K562 (cell line): ENCODE results near the gene SLC5A5. TPM values are rescaled to one million over a fixed set of nuclear protein-coding genes. Genes with fewer than 3 reads are reported as not detected.

Experiments used
- ATAC-seq: fragments of 200-7000 bp; cut with Tn5 transposase; 3 replicates; pipeline ENCODE4 v1.9.1; 2020; ENCODE audit warnings: moderate library complexity
- BruUV-seq: library from RNA; stranded (reverse); fragments of 400-500 nt; replicated peaks from 2 replicates; lab custom pipeline; 2021; lab: Mats Ljungman, UMichigan
- CTCF ChIA-PET: fragments of 300-600 bp; formaldehyde crosslinking; extraction: SDS; loops from one replicate; lab custom pipeline; 2021; ENCODE audit warnings: low intra/inter-chr PET ratio; lab: Yijun Ruan, JAX
- POLR2A ChIA-PET: fragments of 300-600, 350-650 bp; sonication (Branson Sonifier 250); formaldehyde crosslinking; extraction: SDS; loops from one replicate; lab custom pipeline; 2021; ENCODE audit warnings: antibody characterized with exemption, inconsistent platforms; lab: Yijun Ruan, JAX
- DNase-seq, 4 experiments: peaks; one replicate each; pipeline versions ENCODE4 v3.0.0 to v3.0.0-alpha.2; 2011 to 2018; ENCODE audit warnings: low spot score in 3 of 4, mixed read lengths in 3 of 4; ENCODE audit errors: extremely low read depth in 1 of 4
- FAIRE-seq: peaks from 2 replicates; lab custom pipeline; 2011; peaks lifted over from hg19 to GRCh38; lab: Jason Lieb, UNC
- H2AFZ ChIP-seq: 2 replicates; pipeline ENCODE4 v1.6.0; 2011; ENCODE audit warnings: low read depth, low read length, control low read depth, inconsistent platforms
- H3K27ac ChIP-seq: fragments of 200-600 bp; 3 replicates; pipeline ENCODE4 v1.8.0; 2011; ENCODE audit warnings: low read depth, mild to moderate bottlenecking, control low read depth, inconsistent platforms, low read length, moderate library complexity, mixed read lengths; ENCODE audit errors: extremely low read depth
- H3K27me3 ChIP-seq, 2 experiments: fragments of 300-600 bp in 1 of 2; 2 replicates in 1 of 2; 3 replicates in 1 of 2; pipeline versions ENCODE4 v1.6.0 to v1.8.0; 2011; ENCODE audit warnings: inconsistent platforms in 2 of 2, low read length in 2 of 2, mild to moderate bottlenecking in 1 of 2, mixed read lengths in 1 of 2, moderate library complexity in 1 of 2; ENCODE audit not compliant: control insufficient read depth in 2 of 2, insufficient read depth in 2 of 2
- H3K36me3 ChIP-seq: fragments of 300-600 bp; 3 replicates; pipeline ENCODE4 v1.8.0; 2011; ENCODE audit warnings: mild to moderate bottlenecking, low read length, inconsistent platforms; ENCODE audit not compliant: control insufficient read depth, insufficient read depth
- H3K4me1 ChIP-seq, 2 experiments: fragments of 200-600 bp in 1 of 2; replicated peaks in 1 of 2; 2 replicates in 1 of 2; 3 replicates in 1 of 2; pipeline versions ENCODE4 v1.5.1 to v1.8.0; 2011; ENCODE audit warnings: inconsistent platforms in 2 of 2, low read length in 2 of 2, mild to moderate bottlenecking in 1 of 2, mixed read lengths in 1 of 2, moderate library complexity in 1 of 2; ENCODE audit not compliant: control insufficient read depth in 2 of 2, insufficient read depth in 2 of 2
- H3K4me2 ChIP-seq: 2 replicates; pipeline ENCODE4 v1.6.1; 2011; ENCODE audit warnings: low read length, control low read depth, inconsistent platforms, mixed read lengths; ENCODE audit not compliant: insufficient read depth
- H3K4me3 ChIP-seq: fragments of 200-600 bp; sonication (generic), shearing (Covaris generic); 2 replicates; pipeline ENCODE4 v1.5.1; 2016; ENCODE audit warnings: control low read depth, inconsistent platforms
- H3K79me2 ChIP-seq: fragments of 200-600 bp; 3 replicates; pipeline ENCODE4 v1.8.0; 2011; ENCODE audit warnings: low read length, inconsistent platforms; ENCODE audit not compliant: control insufficient read depth, insufficient read depth
- H3K9ac ChIP-seq, 2 experiments: 2 replicates each; pipeline versions ENCODE4 v1.6.0 to v1.6.1; 2011; ENCODE audit warnings: low read depth in 2 of 2, low read length in 2 of 2, control low read depth in 1 of 2, inconsistent platforms in 1 of 2, mild to moderate bottlenecking in 1 of 2, mixed read lengths in 1 of 2; ENCODE audit not compliant: insufficient read depth in 1 of 2
- H3K9me1 ChIP-seq: one replicate; pipeline ENCODE4 v1.6.0; 2011; ENCODE audit warnings: inconsistent platforms, mild to moderate bottlenecking, low read length, moderate library complexity; ENCODE audit not compliant: control insufficient read depth, insufficient read depth
- H3K9me3 ChIP-seq: replicated peaks from 2 replicates; pipeline ENCODE4 v1.5.1; 2011; ENCODE audit warnings: low read depth, low read length, inconsistent platforms; ENCODE audit not compliant: control insufficient read depth, insufficient read depth
- H4K20me1 ChIP-seq: replicated peaks from 2 replicates; pipeline ENCODE4 v1.6.1; 2011; ENCODE audit warnings: low read length, inconsistent platforms, mixed read lengths; ENCODE audit not compliant: control insufficient read depth, insufficient read depth
- ADNP ChIP-seq: fragments of 200-800 bp; sonication (Bioruptor generic); IDR thresholded peaks from 2 replicates; pipeline ENCODE4 v1.6.1; 2016; ENCODE audit warnings: missing genetic modification characterization, missing compliant biosample characterization
- BRF1 ChIP-seq: IDR thresholded peaks from 3 replicates; pipeline ENCODE4 v1.6.1; 2011; ENCODE audit warnings: borderline replicate concordance, mild to moderate bottlenecking; ENCODE audit not compliant: insufficient read length; ENCODE audit errors: extremely low read depth
- CGGBP1 ChIP-seq: fragments of 250-450 bp; sonication (Bioruptor Pico); IDR thresholded peaks from 2 replicates; pipeline ENCODE4 v1.9.0; 2021; ENCODE audit warnings: mild to moderate bottlenecking
- CXXC5 ChIP-seq: fragments of 250-450 bp; sonication (Bioruptor Pico); IDR thresholded peaks from 2 replicates; pipeline ENCODE4 v1.8.0; 2022; ENCODE audit warnings: inconsistent platforms, mild to moderate bottlenecking, moderate library complexity
- ETV5 ChIP-seq: sonication (generic); formaldehyde crosslinking; IDR thresholded peaks from 2 replicates; pipeline ENCODE4 v1.4.0; 2020; ENCODE audit warnings: low read depth, mild to moderate bottlenecking, missing genetic modification reagents
- GABPB2 ChIP-seq: fragments of 250-450 bp; sonication (Bioruptor Pico); conservative IDR thresholded peaks from 2 replicates; pipeline ENCODE4 v1.5.1; 2021; ENCODE audit warnings: mild to moderate bottlenecking
- GMEB1 ChIP-seq: fragments of 250-450 bp; sonication (Bioruptor Pico); IDR thresholded peaks from 2 replicates; pipeline ENCODE4 v1.4.0; 2020; ENCODE audit warnings: mild to moderate bottlenecking
- KDM1A ChIP-seq, 2 experiments: fragments of 450-650 bp; IDR thresholded peaks; 2 replicates each; pipeline ENCODE4 v1.6.1; 2016; ENCODE audit warnings: mild to moderate bottlenecking in 2 of 2
- KLF1 ChIP-seq: fragments of 450-650 bp; IDR thresholded peaks from 2 replicates; pipeline ENCODE4 v1.6.1; 2016; ENCODE audit warnings: missing genetic modification characterization, missing compliant biosample characterization
- RBM25 ChIP-seq: fragments of 200-400 bp; formaldehyde crosslinking; IDR thresholded peaks from 2 replicates; pipeline ENCODE4 v1.6.1; 2018; ENCODE audit warnings: low read length, low read depth, moderate library complexity; ENCODE audit not compliant: severe bottlenecking
- SIN3B ChIP-seq: fragments of 450-650 bp; IDR thresholded peaks from 2 replicates; pipeline ENCODE4 v1.6.1; 2017; ENCODE audit warnings: low read depth, mild to moderate bottlenecking, moderate library complexity
- SMAD3 ChIP-seq: fragments of 450-650 bp; formaldehyde crosslinking; conservative IDR thresholded peaks from 2 replicates; pipeline ENCODE4 v1.4.0; 2020; ENCODE audit warnings: mild to moderate bottlenecking
- ZBTB9 ChIP-seq: fragments of 450-650 bp; formaldehyde crosslinking; IDR thresholded peaks from 2 replicates; pipeline ENCODE4 v1.4.0; 2020; ENCODE audit warnings: mild to moderate bottlenecking, moderate library complexity
- ZHX1 ChIP-seq: fragments of 150-350 bp; conservative IDR thresholded peaks from 2 replicates; pipeline ENCODE4 v1.6.1; 2014; ENCODE audit warnings: low read length
- ZNF639 ChIP-seq, 2 experiments: fragments of 200-800 bp in 1 of 2; sonication (Bioruptor generic) in 1 of 2; sonication (generic) in 1 of 2; formaldehyde crosslinking in 1 of 2; IDR thresholded peaks in 1 of 2; conservative IDR thresholded peaks in 1 of 2; 2 replicates each; pipeline versions ENCODE4 v1.5.0 to v1.6.1; 2016 to 2020; ENCODE audit warnings: missing compliant biosample characterization in 1 of 2, missing genetic modification characterization in 1 of 2, missing genetic modification reagents in 1 of 2
- ZNF696 ChIP-seq: fragments of 250-450 bp; sonication (Bioruptor Pico); conservative IDR thresholded peaks from 2 replicates; pipeline ENCODE4 v1.4.0; 2020; ENCODE audit warnings: mild to moderate bottlenecking, moderate library complexity
- WGBS: fragments of 100-300 bp; shearing (Covaris generic); methylation state at CpG from one replicate; pipeline ENCODE4 v1.1.6; 2016; ENCODE audit warnings: low coverage, mixed read lengths; ENCODE audit not compliant: insufficient coverage; ENCODE audit errors: missing lambda C conversion rate; 5-methylcytosine and 5-hydroxymethylcytosine counted together
- in situ Hi-C: fragments of 300-500 bp; cut with MboI; formaldehyde crosslinking; loops from 4 replicates; pipeline ENCODE4 v1.15.0; 2018; ENCODE audit warnings: inconsistent platforms, mixed read lengths
- intact Hi-C: fragments of 100-400 bp; cut with micrococcal nuclease; formaldehyde crosslinking; loops from 2 replicates; pipeline ENCODE4 v1.14.2; 2022
- polyA plus RNA-seq, 8 experiments: library from polyadenylated mRNA; depleted of rRNA in 4 of 8; stranded (reverse) in 5 of 8; unstranded in 3 of 8; fragments of >200 nt; fragmentation: Nextera tagmentation in 2 of 8; fragmentation: Illumina TruSeq in 1 of 8; extraction: Ambion mirVana in 2 of 8; extraction: Trizol in 1 of 8; gene quantifications; 2 replicates each; pipeline versions ENCODE4 v1.2.1 to v1.2.3, GENCODE V29; 2011 to 2014; ENCODE audit warnings: inconsistent platforms in 1 of 8, missing spikeins in 1 of 8
- total RNA-seq, 7 experiments: library from RNA; depleted of rRNA in 6 of 7; stranded (reverse); fragments of >200 nt in 6 of 7; fragmentation: Illumina TruSeq in 2 of 7; extraction: Trizol in 2 of 7; gene quantifications; 2 replicates each; pipeline versions ENCODE4 v1.2.1 to v1.2.3, GENCODE V29; 2011 to 2021; ENCODE audit warnings: low replicate concordance in 1 of 7

The SLC5A5 gene
- total and polyA plus RNA-seq, 9 of the 15 experiments (the other 6 are each of a cell fraction or from before 2014, with no cell fraction given) = 0.10 to 0.73 (median 0.23) TPM

GRCh38 chr19:17908244-17908643, 36.5 kb downstream of the SLC5A5 start:
- intact Hi-C loops (no loop called here), in situ Hi-C loops (no loop called here)
- no peaks in the 10 kb centered on the region for H3K36me3 ChIP-seq
- H3K4me3 ChIP-seq = no peak overlapping the region
- DNase-seq = no peak
- ChIA-PET POLR2A (no interaction called here), CTCF (no interaction called here)
- H3K9me1 ChIP-seq = no peaks in the 10 kb centered on the region
- H3K9me3 ChIP-seq = peaks cover 7% of the 10 kb centered on the region
- H3K4me2 ChIP-seq = no peak overlapping the region
- H3K79me2 ChIP-seq = no peaks in the 10 kb centered on the region
- no peaks in the 10 kb centered on the region for H3K4me1 ChIP-seq
- BruUV-seq = no TSS peak
- peaks cover 3 to 9% of the 10 kb centered on the region in 2 experiments; a peak in 2 of 5 replicates for H3K27me3 ChIP-seq
- H2AFZ ChIP-seq = no peak overlapping the region
- no peak for ATAC-seq
- no peak overlapping the region for H3K27ac ChIP-seq
- WGBS = 2% methylated on average over 3 of the region's 3 CpGs
- no peaks in the 10 kb centered on the region for H4K20me1 ChIP-seq
- H3K9ac ChIP-seq = no peak overlapping the region
- no peak for FAIRE-seq
- no peak for TF ChIP-seq CGGBP1 (CRISPR knock-in tag)
- no peak for TF ChIP-seq GABPB2
- TF ChIP-seq BRF1 = no peak
- no peak for TF ChIP-seq ZNF639 (CRISPR knock-in tag; conservative IDR thresholded peaks at IDR 0.05 in 1 of 2, IDR thresholded peaks at IDR 0.05 in 1 of 2)
- no peak for TF ChIP-seq SMAD3
- no peak for TF ChIP-seq ZHX1
- 0 out of 2 replicates have a peak, but pooled peaks have one; percentile 49 for TF ChIP-seq ADNP (tag)
- TF ChIP-seq GMEB1 = no peak
- TF ChIP-seq SIN3B = no peak
- TF ChIP-seq KLF1 (tag) = no peak
- peak in 1 of 2 experiments; percentile 43; a peak in 1 of 4 replicates for TF ChIP-seq KDM1A (IDR thresholded peaks at IDR 0.05)
- TF ChIP-seq ZBTB9 (CRISPR knock-in tag) = no peak
- TF ChIP-seq ZNF696 (CRISPR knock-in tag) = no peak
- TF ChIP-seq RBM25 = peak; percentile 61
- TF ChIP-seq CXXC5 (CRISPR knock-in tag) = no peak
- no peak for TF ChIP-seq ETV5 (CRISPR knock-in tag)
